Measurements from ENCODE around the gene ZNF556.

- TF ChIP-seq SIN3A (IDR thresholded peaks at IDR 0.05; ENCODE audit: borderline replicate concordance, insufficient read depth, low read depth, low read length) (no peak), CTCF (IDR thresholded peaks at IDR 0.05) (no peak)
These were observed 22.0 kb upstream of the ZNF556 start for GRCh38 chr19:2845107-2845506.

Data from Panc1 (cell line).